Body of pancreas (tissue), 4 donors: ENCODE results near the gene CMC2.

ENCODE experiments used
- CTCF ChIP-seq, 7 experiments: fragments of 450-650 bp in 4 of 7; fragments of 200-600 bp in 3 of 7; sonication (generic) in 3 of 7; IDR thresholded peaks; one replicate each; pipeline ENCODE4 v1.5.1; 2016 to 2019; ENCODE audit warnings: antibody characterized with exemption in 7 of 7
- POLR2A ChIP-seq, 3 donors: fragments of 450-650 bp; IDR thresholded peaks; one replicate each; pipeline ENCODE4 v1.6.1; 2016; ENCODE audit warnings: antibody characterized with exemption in 3 of 3, mild to moderate bottlenecking in 2 of 3

- TF ChIP-seq POLR2A (IDR thresholded peaks at IDR 0.05) (no peak), CTCF (IDR thresholded peaks at IDR 0.05) (no peak)
Measured at GRCh38 chr16:80997964-80998620, 8.6 kb downstream of the CMC2 start.
